Measurements from ENCODE around the gene OR7G3. TPM values are rescaled to one million over a fixed set of nuclear protein-coding genes. Genes with fewer than 3 reads are reported as not detected.

Gene OR7G3
- total RNA-seq, 1 donor from 2014 or later = not detected

DNA sequence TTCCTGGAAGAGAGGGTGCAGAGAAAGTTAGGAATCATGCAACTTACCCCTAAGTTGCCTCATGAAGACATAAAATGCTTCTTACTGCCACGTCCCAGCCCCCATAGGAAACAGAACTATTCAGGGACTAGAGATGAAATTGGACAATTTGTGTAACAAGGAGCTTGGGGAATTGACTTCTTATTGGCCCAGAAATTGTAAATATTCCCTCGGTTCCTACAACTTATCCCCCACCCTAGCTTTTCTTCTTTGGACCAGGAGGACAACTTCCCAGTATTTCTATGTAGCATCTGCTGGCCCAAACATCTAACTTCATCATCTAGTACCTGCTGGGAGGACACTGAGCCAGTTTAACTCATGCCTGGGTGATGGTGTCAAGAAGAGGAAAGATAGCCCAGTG lies 40.0 kb downstream of the OR7G3 start, which contains the start of gene OR1M1:
OR1M1 (plus strand) TSS at position 301 of the 400 bp plus-strand sequence. CDS start 6,184 bp downstream, outside the sequence.
- no peaks in the 10 kb centered on the region for H3K27me3 Mint-ChIP-seq (ENCODE audit: low read depth, unreplicated experiment)
- DNase-seq (ENCODE audit: low read depth) = no peak
- H3K4me2 ChIP-seq (ENCODE audit: low read length) = no peak within 1 kb of the TSS
- H3K36me3 Mint-ChIP-seq (ENCODE audit: low read depth, unreplicated experiment) = no peaks in the 10 kb centered on the region
- peaks cover 12% of the 10 kb centered on the region for H3K9me3 Mint-ChIP-seq (ENCODE audit: unreplicated experiment)
- no peaks in the 10 kb centered on the region for H3K4me1 ChIP-seq (ENCODE audit: insufficient read depth, low read length)
- no peak for TF ChIP-seq EZH2 (IDR thresholded peaks at IDR 0.05; ENCODE audit: insufficient read depth, low read length)
- TF ChIP-seq, protein P1, sequence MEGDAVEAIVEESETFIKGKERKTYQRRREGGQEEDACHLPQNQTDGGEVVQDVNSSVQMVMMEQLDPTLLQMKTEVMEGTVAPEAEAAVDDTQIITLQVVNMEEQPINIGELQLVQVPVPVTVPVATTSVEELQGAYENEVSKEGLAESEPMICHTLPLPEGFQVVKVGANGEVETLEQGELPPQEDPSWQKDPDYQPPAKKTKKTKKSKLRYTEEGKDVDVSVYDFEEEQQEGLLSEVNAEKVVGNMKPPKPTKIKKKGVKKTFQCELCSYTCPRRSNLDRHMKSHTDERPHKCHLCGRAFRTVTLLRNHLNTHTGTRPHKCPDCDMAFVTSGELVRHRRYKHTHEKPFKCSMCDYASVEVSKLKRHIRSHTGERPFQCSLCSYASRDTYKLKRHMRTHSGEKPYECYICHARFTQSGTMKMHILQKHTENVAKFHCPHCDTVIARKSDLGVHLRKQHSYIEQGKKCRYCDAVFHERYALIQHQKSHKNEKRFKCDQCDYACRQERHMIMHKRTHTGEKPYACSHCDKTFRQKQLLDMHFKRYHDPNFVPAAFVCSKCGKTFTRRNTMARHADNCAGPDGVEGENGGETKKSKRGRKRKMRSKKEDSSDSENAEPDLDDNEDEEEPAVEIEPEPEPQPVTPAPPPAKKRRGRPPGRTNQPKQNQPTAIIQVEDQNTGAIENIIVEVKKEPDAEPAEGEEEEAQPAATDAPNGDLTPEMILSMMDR (IDR thresholded peaks at IDR 0.05; ENCODE audit: insufficient read depth, low read depth, low read length) = no peak
- H2AFZ ChIP-seq (ENCODE audit: low read depth, low read length) = no peak within 1 kb of the TSS
- no peaks in the 10 kb centered on the region for H3K27me3 ChIP-seq (ENCODE audit: insufficient read depth, low read length)
- no peaks in the 10 kb centered on the region for H3K79me2 ChIP-seq (ENCODE audit: insufficient read depth, low read length)
- H3K27ac ChIP-seq (ENCODE audit: low read depth, low read length) = no peak within 1 kb of the TSS
- no peak for FAIRE-seq
- no peak within 1 kb of the TSS for H3K27ac Mint-ChIP-seq (ENCODE audit: unreplicated experiment)
- H3K9me3 ChIP-seq (ENCODE audit: insufficient read depth, low read depth, low read length) = no peaks in the 10 kb centered on the region
- no peaks in the 10 kb centered on the region for H3K4me1 Mint-ChIP-seq (ENCODE audit: low read depth, unreplicated experiment)
- no peaks in the 10 kb centered on the region for H4K20me1 ChIP-seq (ENCODE audit: insufficient read depth, low read length)
- no peak within 1 kb of the TSS for H3K9ac ChIP-seq (ENCODE audit: low read length)
- no peaks in the 10 kb centered on the region for H3K36me3 ChIP-seq (ENCODE audit: insufficient read depth, low read length)
- H3K4me3 Mint-ChIP-seq (ENCODE audit: unreplicated experiment) = no peak within 1 kb of the TSS
- no peak within 1 kb of the TSS for H3K4me3 ChIP-seq (ENCODE audit: insufficient read depth, low read depth, low read length)

DNA sequence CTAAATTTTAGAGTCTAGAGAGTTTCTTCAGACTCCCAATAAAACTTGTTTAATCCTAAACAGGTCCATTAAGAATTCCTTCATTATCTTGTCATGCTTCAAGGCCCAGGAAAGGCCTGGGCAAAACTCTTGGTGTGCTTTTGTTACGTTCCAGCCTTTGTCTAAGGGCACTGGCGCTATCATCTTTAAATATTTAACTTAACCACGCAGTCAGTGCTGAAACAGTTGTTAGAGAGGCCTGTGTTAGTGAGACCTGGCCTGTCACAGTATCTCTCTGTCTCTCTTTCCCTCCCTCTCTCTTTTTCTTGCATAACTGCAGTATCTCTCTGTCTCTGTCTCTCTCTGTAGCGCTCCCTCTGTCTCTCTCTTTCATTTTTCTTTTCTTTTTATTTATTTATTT lies 48.1 kb downstream of the OR7G3 start:
- H2AFZ ChIP-seq (ENCODE audit: low read depth, low read length) = no peak overlapping the region
- H3K9ac ChIP-seq (ENCODE audit: low read length) = no peak overlapping the region
- no peak overlapping the region for H3K27ac Mint-ChIP-seq (ENCODE audit: unreplicated experiment)
- H3K4me1 Mint-ChIP-seq (ENCODE audit: low read depth, unreplicated experiment) = no peaks in the 10 kb centered on the region
- H3K4me3 Mint-ChIP-seq (ENCODE audit: unreplicated experiment) = no peak overlapping the region
- FAIRE-seq (no peak), DNase-seq (ENCODE audit: low read depth) (no peak)
- no peaks in the 10 kb centered on the region for H3K36me3 Mint-ChIP-seq (ENCODE audit: low read depth, unreplicated experiment)
- H3K27me3 ChIP-seq (ENCODE audit: insufficient read depth, low read length) = no peaks in the 10 kb centered on the region
- no peaks in the 10 kb centered on the region for H4K20me1 ChIP-seq (ENCODE audit: insufficient read depth, low read length)
- no peak overlapping the region for H3K4me3 ChIP-seq (ENCODE audit: insufficient read depth, low read depth, low read length)
- no peak overlapping the region for H3K27ac ChIP-seq (ENCODE audit: low read depth, low read length)
- H3K9me3 Mint-ChIP-seq (ENCODE audit: unreplicated experiment) = peaks cover 9% of the 10 kb centered on the region
- H3K4me2 ChIP-seq (ENCODE audit: low read length) = no peak overlapping the region
- TF ChIP-seq, protein P1 (IDR thresholded peaks at IDR 0.05; ENCODE audit: insufficient read depth, low read depth, low read length) = no peak
- no peak for TF ChIP-seq EZH2 (IDR thresholded peaks at IDR 0.05; ENCODE audit: insufficient read depth, low read length)
- no peaks in the 10 kb centered on the region for H3K79me2 ChIP-seq (ENCODE audit: insufficient read depth, low read length)
- H3K36me3 ChIP-seq (ENCODE audit: insufficient read depth, low read length) = no peaks in the 10 kb centered on the region
- H3K27me3 Mint-ChIP-seq (ENCODE audit: low read depth, unreplicated experiment) = no peaks in the 10 kb centered on the region
- no peaks in the 10 kb centered on the region for H3K9me3 ChIP-seq (ENCODE audit: insufficient read depth, low read depth, low read length)
- peaks cover 6% of the 10 kb centered on the region for H3K4me1 ChIP-seq (ENCODE audit: insufficient read depth, low read length)

DNA sequence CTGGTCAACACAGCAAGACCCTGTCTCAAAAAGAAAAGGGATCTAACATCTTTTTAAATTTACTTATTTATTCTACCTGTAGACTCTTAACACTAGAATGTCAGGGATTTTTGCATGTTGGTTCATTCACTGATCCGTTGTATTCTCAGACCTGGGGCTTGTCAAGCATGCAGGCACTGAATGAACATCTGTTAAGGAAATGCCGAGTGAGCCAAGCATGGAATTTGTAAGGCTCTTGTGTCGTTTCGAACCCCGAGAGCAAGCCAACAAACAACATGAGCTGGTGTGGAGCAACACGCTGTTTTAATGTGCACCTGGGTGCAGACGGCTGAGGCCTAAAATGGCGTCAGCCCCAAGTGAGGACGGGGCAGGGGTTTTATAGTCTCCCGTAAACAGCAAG lies 49.8 kb downstream of the OR7G3 start:
- H4K20me1 ChIP-seq (ENCODE audit: insufficient read depth, low read length) = no peaks in the 10 kb centered on the region
- no peak overlapping the region for H3K4me3 ChIP-seq (ENCODE audit: insufficient read depth, low read depth, low read length)
- H3K27me3 ChIP-seq (ENCODE audit: insufficient read depth, low read length) = no peaks in the 10 kb centered on the region
- H2AFZ ChIP-seq (ENCODE audit: low read depth, low read length) = no peak overlapping the region
- no peak for FAIRE-seq
- no peak overlapping the region for H3K27ac ChIP-seq (ENCODE audit: low read depth, low read length)
- Mint-ChIP-seq H3K9me3 (ENCODE audit: unreplicated experiment) (peaks cover 9% of the 10 kb centered on the region), H3K27ac (ENCODE audit: unreplicated experiment) (no peak overlapping the region), H3K27me3 (ENCODE audit: low read depth, unreplicated experiment) (no peaks in the 10 kb centered on the region), H3K36me3 (ENCODE audit: low read depth, unreplicated experiment) (no peaks in the 10 kb centered on the region), H3K4me1 (ENCODE audit: low read depth, unreplicated experiment) (no peaks in the 10 kb centered on the region), H3K4me3 (ENCODE audit: unreplicated experiment) (no peak overlapping the region)
- no peaks in the 10 kb centered on the region for H3K79me2 ChIP-seq (ENCODE audit: insufficient read depth, low read length)
- DNase-seq (ENCODE audit: low read depth) = peak; percentile 8
- H3K9me3 ChIP-seq (ENCODE audit: insufficient read depth, low read depth, low read length) = no peaks in the 10 kb centered on the region
- H3K4me2 ChIP-seq (ENCODE audit: low read length) = no peak overlapping the region
- H3K4me1 ChIP-seq (ENCODE audit: insufficient read depth, low read length) = peaks cover 6% of the 10 kb centered on the region
- no peak for TF ChIP-seq EZH2 (IDR thresholded peaks at IDR 0.05; ENCODE audit: insufficient read depth, low read length)
- TF ChIP-seq, protein P1 (IDR thresholded peaks at IDR 0.05; ENCODE audit: insufficient read depth, low read depth, low read length) = no peak
- H3K36me3 ChIP-seq (ENCODE audit: insufficient read depth, low read length) = no peaks in the 10 kb centered on the region
- no peak overlapping the region for H3K9ac ChIP-seq (ENCODE audit: low read length)

Measured in astrocyte (in vitro differentiated cells and primary cell).